Measurements from ENCODE around the gene FARS2. TPM values are rescaled to one million over a fixed set of nuclear protein-coding genes. Genes with fewer than 3 reads are reported as not detected.
A peak's percentile ranks its signal among the peaks of the same experiment; 100 is the strongest.

Gene FARS2
- total and polyA plus RNA-seq, 2 of the 13 experiments (the other 11 are each of a cell fraction or from before 2014, with no cell fraction given): 15.4 to 26.0 TPM

DNA sequence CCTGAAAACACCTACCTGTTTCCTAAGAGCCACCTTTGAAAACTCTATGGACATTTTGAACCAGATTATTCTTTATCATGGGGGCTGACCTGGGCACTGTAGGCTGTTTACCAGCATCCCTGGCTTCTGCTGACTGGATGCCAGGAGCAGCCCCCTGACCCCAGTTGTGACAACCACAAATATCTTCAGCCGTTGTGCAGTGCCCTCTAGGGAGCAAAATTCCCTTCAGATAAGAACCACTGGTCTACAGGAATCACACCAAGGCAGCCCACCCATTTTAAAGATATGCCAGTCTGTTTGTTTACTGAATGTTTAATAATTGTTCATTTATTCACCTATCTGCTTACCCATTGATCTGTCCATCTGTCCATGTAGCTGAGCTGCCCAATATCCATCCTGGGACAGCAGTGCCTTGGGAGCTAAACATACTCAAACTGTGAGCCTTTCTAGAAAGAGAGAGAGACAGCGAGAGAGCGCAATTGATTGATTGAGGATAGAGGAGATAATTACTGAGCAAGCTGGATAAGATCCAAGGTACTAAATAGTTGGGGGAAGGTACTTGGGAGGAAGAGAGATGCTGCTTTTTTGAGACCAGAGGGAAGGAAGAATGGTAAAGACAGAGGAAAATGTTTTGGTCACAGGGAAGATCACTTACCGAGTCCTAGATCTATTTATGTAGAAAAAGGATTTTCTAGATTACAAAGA lies 468.7 kb downstream of the FARS2 start:
- CTCF ChIA-PET (ENCODE audit: low intra/inter-chr PET ratio, low total read pairs): no interaction called here
- no peak overlapping the region for H3K9ac ChIP-seq (ENCODE audit: insufficient read depth, low read depth, low read length)
- ATAC-seq (peak; percentile 28; the same call in 1 of the 3 replicates), DNase-seq (ENCODE audit: low spot score) (no peak), FAIRE-seq (peak; percentile 42)
- no peaks in the 10 kb centered on the region for H3K9me3 ChIP-seq (ENCODE audit: low read length)
- no peak overlapping the region for H3K27ac ChIP-seq (ENCODE audit: extremely low read length, insufficient read depth, low read length)
- 78% methylated on average over 4 of the region's 4 CpGs for WGBS (ENCODE audit: low lambda C conversion rate)
- no TSS peak for BruUV-seq (replicated peaks)
- H4K20me1 ChIP-seq (ENCODE audit: insufficient read depth, low read length): no peaks in the 10 kb centered on the region
- H3K79me2 ChIP-seq (ENCODE audit: insufficient read depth, low read length): no peaks in the 10 kb centered on the region
- in situ Hi-C loops (cut with HindIII; ENCODE audit: extremely low pct_ligation_motif_present, low pct_unique_long_range_greater_than_20kb): no loop called here
- H3K4me2 ChIP-seq (ENCODE audit: low read depth, low read length): no peak overlapping the region
- POLR2A ChIA-PET: no interaction called here
- no peaks in the 10 kb centered on the region for H3K27me3 ChIP-seq (ENCODE audit: control insufficient read depth in 1 of 2, insufficient read depth in 2 of 2, low read length in 2 of 2)
- no peak for TF ChIP-seq ZZZ3 (CRISPR knock-in tag; IDR thresholded peaks at IDR 0.05; ENCODE audit: borderline replicate concordance)
- no peak for TF ChIP-seq ATF1 (CRISPR knock-in tag; IDR thresholded peaks at IDR 0.05)
- TF ChIP-seq ZNF143 (CRISPR knock-in tag; IDR thresholded peaks at IDR 0.05): no peak
- TF ChIP-seq CREB1 (IDR thresholded peaks at IDR 0.05): no peak
- no peak for TF ChIP-seq CREB1 (CRISPR knock-in tag; IDR thresholded peaks at IDR 0.05)
- TF ChIP-seq, protein P1, sequence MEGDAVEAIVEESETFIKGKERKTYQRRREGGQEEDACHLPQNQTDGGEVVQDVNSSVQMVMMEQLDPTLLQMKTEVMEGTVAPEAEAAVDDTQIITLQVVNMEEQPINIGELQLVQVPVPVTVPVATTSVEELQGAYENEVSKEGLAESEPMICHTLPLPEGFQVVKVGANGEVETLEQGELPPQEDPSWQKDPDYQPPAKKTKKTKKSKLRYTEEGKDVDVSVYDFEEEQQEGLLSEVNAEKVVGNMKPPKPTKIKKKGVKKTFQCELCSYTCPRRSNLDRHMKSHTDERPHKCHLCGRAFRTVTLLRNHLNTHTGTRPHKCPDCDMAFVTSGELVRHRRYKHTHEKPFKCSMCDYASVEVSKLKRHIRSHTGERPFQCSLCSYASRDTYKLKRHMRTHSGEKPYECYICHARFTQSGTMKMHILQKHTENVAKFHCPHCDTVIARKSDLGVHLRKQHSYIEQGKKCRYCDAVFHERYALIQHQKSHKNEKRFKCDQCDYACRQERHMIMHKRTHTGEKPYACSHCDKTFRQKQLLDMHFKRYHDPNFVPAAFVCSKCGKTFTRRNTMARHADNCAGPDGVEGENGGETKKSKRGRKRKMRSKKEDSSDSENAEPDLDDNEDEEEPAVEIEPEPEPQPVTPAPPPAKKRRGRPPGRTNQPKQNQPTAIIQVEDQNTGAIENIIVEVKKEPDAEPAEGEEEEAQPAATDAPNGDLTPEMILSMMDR (CRISPR knock-in tag; IDR thresholded peaks at IDR 0.05): 0 out of 2 replicates have a peak, but pooled peaks have one; percentile 20
- peak; percentile 36; the same call in 1 of the 2 replicates for TF ChIP-seq STAG1 (CRISPR knock-in tag; IDR thresholded peaks at IDR 0.05)
- H3K4me1 ChIP-seq (ENCODE audit: insufficient read depth, low read length): peaks cover 20% of the 10 kb centered on the region
- no peak overlapping the region for H3K4me3 ChIP-seq (replicated peaks in 1 of 3; ENCODE audit: insufficient read depth in 1 of 3, low read depth in 2 of 3, low read length in 3 of 3)
- intact Hi-C loops (cut with micrococcal nuclease; ENCODE audit: unreplicated experiment): loop anchor here (2.0 kb wide), 1 partner anchor 17 kb away; no protein-coding TSS in a partner anchor
- H3K36me3 ChIP-seq (replicated peaks in 1 of 2; ENCODE audit: control insufficient read depth in 1 of 2, insufficient read depth in 2 of 2, low read length in 2 of 2): no peaks in the 10 kb centered on the region
- no peak overlapping the region for H2AFZ ChIP-seq (ENCODE audit: low read length)

Measured in HepG2 (cell line).